ENCODE data around the gene NINL.
"Not testable (repeated sequence)": the region's sequence is repeated elsewhere in the genome, so short reads cannot be mapped to it uniquely, and the experiment has no call there.

The NINL gene

GRCh38 chr20:25605148-25605547 lies 19.8 kb upstream of the NINL start:
- peaks cover 2% of the 10 kb centered on the region for H3K27me3 Mint-ChIP-seq
- H3K9me3 Mint-ChIP-seq = no peaks in the 10 kb centered on the region
- peaks cover 7% of the 10 kb centered on the region for H3K4me1 Mint-ChIP-seq (ENCODE audit: low read depth)
- H3K36me3 Mint-ChIP-seq (ENCODE audit: low read depth) = peaks cover 3% of the 10 kb centered on the region
- no peak overlapping the region for H3K4me3 Mint-ChIP-seq
- H3K27ac Mint-ChIP-seq = no peak overlapping the region
- DNase-seq = no peak

GRCh38 chr20:25604611-25605010 lies 19.3 kb upstream of the NINL start:
- Mint-ChIP-seq H3K27me3 (peaks cover 2% of the 10 kb centered on the region), H3K4me1 (ENCODE audit: low read depth) (peaks cover 6% of the 10 kb centered on the region), H3K36me3 (ENCODE audit: low read depth) (peaks cover under 1% of the 10 kb centered on the region), H3K4me3 (no peak overlapping the region), H3K9me3 (no peaks in the 10 kb centered on the region), H3K27ac (no peak overlapping the region)
- no peak for DNase-seq

- not testable (repeated sequence) for DNase-seq; H3K36me3 Mint-ChIP-seq (ENCODE audit: low read depth)
Measured at GRCh38 chr20:25602914-25603309, 17.6 kb upstream of the NINL start.

GRCh38 chr20:25602191-25602913 lies 17.0 kb upstream of the NINL start:
- not testable (repeated sequence) for H3K27me3 Mint-ChIP-seq; H3K9me3 Mint-ChIP-seq; H3K27ac Mint-ChIP-seq; H3K4me3 Mint-ChIP-seq; H3K4me1 Mint-ChIP-seq (ENCODE audit: low read depth); H3K36me3 Mint-ChIP-seq (ENCODE audit: low read depth); DNase-seq

More at GRCh38 chr20:25602914-25603309, 17.6 kb upstream of the NINL start:
- not testable (repeated sequence) for H3K27ac Mint-ChIP-seq; H3K9me3 Mint-ChIP-seq; H3K27me3 Mint-ChIP-seq; H3K4me1 Mint-ChIP-seq (ENCODE audit: low read depth); H3K4me3 Mint-ChIP-seq

GRCh38 chr20:25601659-25602058 lies 16.3 kb upstream of the NINL start:
- no peaks in the 10 kb centered on the region for H3K9me3 Mint-ChIP-seq
- H3K4me3 Mint-ChIP-seq = no peak overlapping the region
- DNase-seq = no peak
- no peak overlapping the region for H3K27ac Mint-ChIP-seq
- H3K27me3 Mint-ChIP-seq = peaks cover 2% of the 10 kb centered on the region
- no peaks in the 10 kb centered on the region for H3K36me3 Mint-ChIP-seq (ENCODE audit: low read depth)
- H3K4me1 Mint-ChIP-seq (ENCODE audit: low read depth) = peaks cover 6% of the 10 kb centered on the region

GRCh38 chr20:25600632-25601031 lies 15.3 kb upstream of the NINL start:
- DNase-seq = no peak
- Mint-ChIP-seq H3K27me3 (peaks cover 2% of the 10 kb centered on the region), H3K9me3 (no peaks in the 10 kb centered on the region), H3K4me3 (no peak overlapping the region), H3K27ac (no peak overlapping the region), H3K36me3 (ENCODE audit: low read depth) (no peaks in the 10 kb centered on the region), H3K4me1 (ENCODE audit: low read depth) (peaks cover 6% of the 10 kb centered on the region)

GRCh38 chr20:25592135-25592852 lies 7.0 kb upstream of the NINL start:
- Mint-ChIP-seq H3K4me1 (ENCODE audit: low read depth) (no peaks in the 10 kb centered on the region), H3K36me3 (ENCODE audit: low read depth) (no peaks in the 10 kb centered on the region), H3K27me3 (peaks cover 3% of the 10 kb centered on the region), H3K27ac (no peak overlapping the region), H3K4me3 (no peak overlapping the region), H3K9me3 (no peaks in the 10 kb centered on the region)
- no peak for DNase-seq

GRCh38 chr20:25590778-25591177 lies 5.4 kb upstream of the NINL start:
- DNase-seq; H3K36me3 Mint-ChIP-seq (ENCODE audit: low read depth); H3K9me3 Mint-ChIP-seq; H3K27me3 Mint-ChIP-seq; H3K27ac Mint-ChIP-seq; H3K4me3 Mint-ChIP-seq; H3K4me1 Mint-ChIP-seq (ENCODE audit: low read depth): not testable (repeated sequence)

GRCh38 chr20:25588491-25588890 lies 3.2 kb upstream of the NINL start:
- Mint-ChIP-seq H3K4me3 (no peak overlapping the region), H3K27me3 (peaks cover 9% of the 10 kb centered on the region), H3K27ac (no peak overlapping the region), H3K9me3 (no peaks in the 10 kb centered on the region), H3K4me1 (ENCODE audit: low read depth) (peaks cover 9% of the 10 kb centered on the region), H3K36me3 (ENCODE audit: low read depth) (no peaks in the 10 kb centered on the region)
- DNase-seq = no peak

GRCh38 chr20:25587536-25587935 lies 2.2 kb upstream of the NINL start:
- Mint-ChIP-seq H3K27me3 (peaks cover 16% of the 10 kb centered on the region), H3K4me1 (ENCODE audit: low read depth) (peaks cover 10% of the 10 kb centered on the region), H3K4me3 (no peak overlapping the region), H3K9me3 (no peaks in the 10 kb centered on the region), H3K36me3 (ENCODE audit: low read depth) (no peaks in the 10 kb centered on the region), H3K27ac (no peak overlapping the region)
- DNase-seq = no peak

- Mint-ChIP-seq H3K4me1 (ENCODE audit: low read depth) (peaks cover 10% of the 10 kb centered on the region), H3K27me3 (peaks cover 19% of the 10 kb centered on the region), H3K9me3 (no peaks in the 10 kb centered on the region), H3K27ac (no peak overlapping the region), H3K4me3 (no peak overlapping the region), H3K36me3 (ENCODE audit: low read depth) (no peaks in the 10 kb centered on the region)
- DNase-seq = no peak
Measured at GRCh38 chr20:25586877-25587276, 1.5 kb upstream of the NINL start.

- H3K36me3 Mint-ChIP-seq (ENCODE audit: low read depth); H3K4me1 Mint-ChIP-seq (ENCODE audit: low read depth); DNase-seq; H3K9me3 Mint-ChIP-seq: not testable (repeated sequence)
- H3K4me3 Mint-ChIP-seq = peak overlapping the region; percentile 41
- peak overlapping the region; percentile 14 for H3K27ac Mint-ChIP-seq
- H3K27me3 Mint-ChIP-seq = peaks cover 22% of the 10 kb centered on the region
Measured at GRCh38 chr20:25583607-25584006, 1.7 kb downstream of the NINL start.

- H3K4me1 Mint-ChIP-seq (ENCODE audit: low read depth) = peaks cover 10% of the 10 kb centered on the region
- no peak overlapping the region for H3K27ac Mint-ChIP-seq
- peaks cover 22% of the 10 kb centered on the region for H3K27me3 Mint-ChIP-seq
- H3K9me3 Mint-ChIP-seq = no peaks in the 10 kb centered on the region
- H3K36me3 Mint-ChIP-seq (ENCODE audit: low read depth) = no peaks in the 10 kb centered on the region
- no peak overlapping the region for H3K4me3 Mint-ChIP-seq
- DNase-seq = no peak
Measured at GRCh38 chr20:25580711-25581110, 4.6 kb downstream of the NINL start.

- no peak overlapping the region for H3K27ac Mint-ChIP-seq
- H3K4me1 Mint-ChIP-seq (ENCODE audit: low read depth) = peaks cover 4% of the 10 kb centered on the region
- no peaks in the 10 kb centered on the region for H3K36me3 Mint-ChIP-seq (ENCODE audit: low read depth)
- H3K27me3 Mint-ChIP-seq = peaks cover 17% of the 10 kb centered on the region
- H3K4me3 Mint-ChIP-seq = no peak overlapping the region
- H3K9me3 Mint-ChIP-seq = no peaks in the 10 kb centered on the region
- DNase-seq = no peak
Measured at GRCh38 chr20:25579081-25579770, 6.1 kb downstream of the NINL start.

Measured in activated T-cell treated with anti-CD3 and anti-CD28 coated beads, Interleukin-2, amount 50 U/mL, for 24 hours (primary cell).